Measurements from ENCODE around the gene CPO.
A peak's percentile ranks its signal among the peaks of the same experiment; 100 is the strongest.

The CPO gene

GRCh38 chr2:206968134-206969086 lies 29.1 kb downstream of the CPO start:
- no peak for TF ChIP-seq POLR2A (IDR thresholded peaks at IDR 0.05; ENCODE audit: extremely low read depth, insufficient read length)
- TF ChIP-seq, protein P1, sequence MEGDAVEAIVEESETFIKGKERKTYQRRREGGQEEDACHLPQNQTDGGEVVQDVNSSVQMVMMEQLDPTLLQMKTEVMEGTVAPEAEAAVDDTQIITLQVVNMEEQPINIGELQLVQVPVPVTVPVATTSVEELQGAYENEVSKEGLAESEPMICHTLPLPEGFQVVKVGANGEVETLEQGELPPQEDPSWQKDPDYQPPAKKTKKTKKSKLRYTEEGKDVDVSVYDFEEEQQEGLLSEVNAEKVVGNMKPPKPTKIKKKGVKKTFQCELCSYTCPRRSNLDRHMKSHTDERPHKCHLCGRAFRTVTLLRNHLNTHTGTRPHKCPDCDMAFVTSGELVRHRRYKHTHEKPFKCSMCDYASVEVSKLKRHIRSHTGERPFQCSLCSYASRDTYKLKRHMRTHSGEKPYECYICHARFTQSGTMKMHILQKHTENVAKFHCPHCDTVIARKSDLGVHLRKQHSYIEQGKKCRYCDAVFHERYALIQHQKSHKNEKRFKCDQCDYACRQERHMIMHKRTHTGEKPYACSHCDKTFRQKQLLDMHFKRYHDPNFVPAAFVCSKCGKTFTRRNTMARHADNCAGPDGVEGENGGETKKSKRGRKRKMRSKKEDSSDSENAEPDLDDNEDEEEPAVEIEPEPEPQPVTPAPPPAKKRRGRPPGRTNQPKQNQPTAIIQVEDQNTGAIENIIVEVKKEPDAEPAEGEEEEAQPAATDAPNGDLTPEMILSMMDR (IDR thresholded peaks at IDR 0.05; ENCODE audit: low read depth, low read length), result no peak
- TF ChIP-seq MYC (IDR thresholded peaks at IDR 0.05; ENCODE audit: low read depth, low read length), result no peak
- TF ChIP-seq MAX (IDR thresholded peaks at IDR 0.05; ENCODE audit: low read depth, low read length), result no peak
- H3K4me3 ChIP-seq (ENCODE audit: low read depth, low read length), result no peak overlapping the region
- no peak for DNase-seq (ENCODE audit: low read depth)

- H3K4me3 ChIP-seq (ENCODE audit: low read depth, low read length), result no peak overlapping the region
- DNase-seq (ENCODE audit: low read depth), result no peak
- TF ChIP-seq, protein P1 (IDR thresholded peaks at IDR 0.05; ENCODE audit: low read depth, low read length), result no peak
- TF ChIP-seq POLR2A (IDR thresholded peaks at IDR 0.05; ENCODE audit: extremely low read depth, insufficient read length) (no peak), MAX (IDR thresholded peaks at IDR 0.05; ENCODE audit: low read depth, low read length) (no peak), MYC (IDR thresholded peaks at IDR 0.05; ENCODE audit: low read depth, low read length) (no peak)
These were observed 29.9 kb downstream of the CPO start for GRCh38 chr2:206969192-206969591.

DNA sequence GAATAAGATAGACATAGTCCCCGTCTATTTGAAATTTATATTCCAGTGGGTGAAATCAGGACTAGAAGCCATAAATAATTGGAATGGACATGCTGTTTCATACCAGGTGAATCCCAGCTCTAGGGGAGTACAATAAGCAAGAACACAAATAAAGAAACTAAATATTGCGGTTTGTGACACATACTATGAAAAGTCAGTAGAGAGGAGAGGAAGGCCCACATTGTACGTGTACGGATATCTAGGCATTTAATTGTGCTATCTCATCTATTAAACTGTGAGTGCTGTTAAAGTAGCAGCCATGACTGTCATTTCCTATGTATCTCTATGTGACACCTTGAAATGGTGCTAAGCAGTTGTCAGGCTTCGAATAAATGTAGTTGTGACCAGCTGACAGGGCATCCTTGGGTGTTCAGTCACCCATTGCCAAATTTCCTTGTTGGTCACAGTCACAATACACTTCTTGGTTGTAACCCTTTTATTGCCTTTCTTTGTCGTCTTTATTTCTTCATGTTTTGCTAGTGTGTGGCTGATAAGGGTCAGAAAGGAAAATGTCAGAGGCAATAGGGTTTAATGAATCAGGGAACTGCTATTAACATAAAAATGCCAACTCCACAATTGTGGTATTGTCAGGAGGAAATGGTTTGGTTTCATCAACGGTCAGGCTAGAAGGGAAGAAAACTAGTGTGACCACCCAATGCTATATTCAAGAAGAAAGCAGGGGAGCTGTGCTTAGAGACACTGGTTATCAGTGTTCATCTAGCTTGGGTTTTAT lies 31.5 kb downstream of the CPO start:
- H3K4me3 ChIP-seq (ENCODE audit: low read depth, low read length), result no peak overlapping the region
- peak; percentile 29 for DNase-seq (ENCODE audit: low read depth)
- TF ChIP-seq POLR2A (IDR thresholded peaks at IDR 0.05; ENCODE audit: extremely low read depth, insufficient read length) (no peak), MYC (IDR thresholded peaks at IDR 0.05; ENCODE audit: low read depth, low read length) (no peak), MAX (IDR thresholded peaks at IDR 0.05; ENCODE audit: low read depth, low read length) (no peak)
- TF ChIP-seq, protein P1 (IDR thresholded peaks at IDR 0.05; ENCODE audit: low read depth, low read length), result no peak

- no peak overlapping the region for H3K4me3 ChIP-seq (ENCODE audit: low read depth, low read length)
- TF ChIP-seq, protein P1 (IDR thresholded peaks at IDR 0.05; ENCODE audit: low read depth, low read length), result no peak
- TF ChIP-seq MAX (IDR thresholded peaks at IDR 0.05; ENCODE audit: low read depth, low read length), result no peak
- TF ChIP-seq MYC (IDR thresholded peaks at IDR 0.05; ENCODE audit: low read depth, low read length), result no peak
- no peak for TF ChIP-seq POLR2A (IDR thresholded peaks at IDR 0.05; ENCODE audit: extremely low read depth, insufficient read length)
- peak; percentile 8 for DNase-seq (ENCODE audit: low read depth)
These were observed 32.5 kb downstream of the CPO start for GRCh38 chr2:206971805-206972204.

DNA sequence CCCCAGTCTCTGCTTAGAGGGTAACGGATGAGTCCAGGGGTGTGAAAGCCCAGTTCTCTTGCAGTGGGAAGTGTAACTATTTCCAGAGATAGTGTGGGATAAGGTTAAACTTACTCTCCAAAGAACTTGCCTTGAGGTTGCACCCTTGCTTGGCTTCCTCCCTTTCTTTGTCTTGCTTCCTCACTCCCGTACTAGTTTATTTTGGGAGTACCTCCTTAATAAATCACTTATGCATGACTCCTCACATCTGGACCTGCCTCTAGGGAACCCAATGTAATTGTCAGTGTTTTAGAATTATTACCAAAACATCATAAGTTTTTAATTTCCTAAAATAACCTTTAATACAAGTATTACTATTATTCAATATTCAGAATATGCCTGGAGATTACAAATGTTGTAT lies 35.2 kb downstream of the CPO start:
- TF ChIP-seq, protein P1 (IDR thresholded peaks at IDR 0.05; ENCODE audit: low read depth, low read length), result no peak
- TF ChIP-seq MAX (IDR thresholded peaks at IDR 0.05; ENCODE audit: low read depth, low read length) (no peak), POLR2A (IDR thresholded peaks at IDR 0.05; ENCODE audit: extremely low read depth, insufficient read length) (no peak), MYC (IDR thresholded peaks at IDR 0.05; ENCODE audit: low read depth, low read length) (no peak)
- no peak for DNase-seq (ENCODE audit: low read depth)
- H3K4me3 ChIP-seq (ENCODE audit: low read depth, low read length), result no peak overlapping the region

Measured in NB4 (cell line).